ENCODE measurements around the gene ZBTB47.

ZBTB47 gene

GRCh38 chr3:42653560-42654330, at the start of gene ZBTB47:
TSS of gene ZBTB47 (plus strand) at chr3:42653697. CDS start at chr3:42658356, 4,659 bp downstream.
- peak; percentile 76 for DNase-seq (ENCODE audit: low spot score)

GRCh38 chr3:42605546-42606173, 47.8 kb upstream of the ZBTB47 start:
- no peak for DNase-seq (ENCODE audit: low spot score)

- DNase-seq (ENCODE audit: low spot score) = no peak
Observed at GRCh38 chr3:42608581-42608980, 44.9 kb upstream of the ZBTB47 start.

- DNase-seq (ENCODE audit: low spot score) = no peak
Observed at GRCh38 chr3:42610976-42611375, 42.5 kb upstream of the ZBTB47 start.

- DNase-seq (ENCODE audit: low spot score) = no peak
Observed at GRCh38 chr3:42612217-42612616, 41.3 kb upstream of the ZBTB47 start.

- no peak for DNase-seq (ENCODE audit: low spot score)
Observed at GRCh38 chr3:42612928-42613327, 40.6 kb upstream of the ZBTB47 start.

GRCh38 chr3:42613462-42613861, 40.0 kb upstream of the ZBTB47 start:
- no peak for DNase-seq (ENCODE audit: low spot score)

- DNase-seq (ENCODE audit: low spot score) = no peak
Observed at GRCh38 chr3:42631620-42632019, 21.9 kb upstream of the ZBTB47 start.

GRCh38 chr3:42632146-42632545, 21.4 kb upstream of the ZBTB47 start:
- DNase-seq (ENCODE audit: low spot score) = no peak

- no peak for DNase-seq (ENCODE audit: low spot score)
Observed at GRCh38 chr3:42633544-42633943, 20.0 kb upstream of the ZBTB47 start.

- no peak for DNase-seq (ENCODE audit: low spot score)
Observed at GRCh38 chr3:42635111-42635510, 18.4 kb upstream of the ZBTB47 start.

- DNase-seq (ENCODE audit: low spot score) = no peak
Observed at GRCh38 chr3:42637001-42637400, 16.5 kb upstream of the ZBTB47 start.

- DNase-seq (ENCODE audit: low spot score) = no peak
Observed at GRCh38 chr3:42638339-42638842, 15.1 kb upstream of the ZBTB47 start.

- no peak for DNase-seq (ENCODE audit: low spot score)
Observed at GRCh38 chr3:42639192-42639591, 14.3 kb upstream of the ZBTB47 start.

- DNase-seq (ENCODE audit: low spot score) = no peak
Observed at GRCh38 chr3:42640129-42640528, 13.4 kb upstream of the ZBTB47 start.

GRCh38 chr3:42640771-42641370, 12.6 kb upstream of the ZBTB47 start:
- no peak for DNase-seq (ENCODE audit: low spot score)

- DNase-seq (ENCODE audit: low spot score) = no peak
Observed at GRCh38 chr3:42647821-42648459, 5.6 kb upstream of the ZBTB47 start.

GRCh38 chr3:42649006-42649405, 4.5 kb upstream of the ZBTB47 start:
- DNase-seq (ENCODE audit: low spot score) = no peak

- DNase-seq (ENCODE audit: low spot score) = no peak
Observed at GRCh38 chr3:42649783-42650182, 3.7 kb upstream of the ZBTB47 start.

- DNase-seq (ENCODE audit: low spot score) = no peak
Observed at GRCh38 chr3:42651248-42652091, 2.0 kb upstream of the ZBTB47 start.

- DNase-seq (ENCODE audit: low spot score) = peak; percentile 16
Observed at GRCh38 chr3:42652251-42652610, 1.3 kb upstream of the ZBTB47 start.

Measured in HuH-7 (cell line).